Limb (tissue), 2 donors: ENCODE results near the gene HNF1A.
"Not testable (repeated sequence)": the region's sequence is repeated elsewhere in the genome, so short reads cannot be mapped to it uniquely, and the experiment has no call there.

ENCODE experiments used
- DNase-seq, 2 donors: peaks; one replicate each; pipeline ENCODE4 v3.0.0-alpha.2; 2016; ENCODE audit errors: extremely low spot score in 2 of 2

HNF1A gene, protein sequence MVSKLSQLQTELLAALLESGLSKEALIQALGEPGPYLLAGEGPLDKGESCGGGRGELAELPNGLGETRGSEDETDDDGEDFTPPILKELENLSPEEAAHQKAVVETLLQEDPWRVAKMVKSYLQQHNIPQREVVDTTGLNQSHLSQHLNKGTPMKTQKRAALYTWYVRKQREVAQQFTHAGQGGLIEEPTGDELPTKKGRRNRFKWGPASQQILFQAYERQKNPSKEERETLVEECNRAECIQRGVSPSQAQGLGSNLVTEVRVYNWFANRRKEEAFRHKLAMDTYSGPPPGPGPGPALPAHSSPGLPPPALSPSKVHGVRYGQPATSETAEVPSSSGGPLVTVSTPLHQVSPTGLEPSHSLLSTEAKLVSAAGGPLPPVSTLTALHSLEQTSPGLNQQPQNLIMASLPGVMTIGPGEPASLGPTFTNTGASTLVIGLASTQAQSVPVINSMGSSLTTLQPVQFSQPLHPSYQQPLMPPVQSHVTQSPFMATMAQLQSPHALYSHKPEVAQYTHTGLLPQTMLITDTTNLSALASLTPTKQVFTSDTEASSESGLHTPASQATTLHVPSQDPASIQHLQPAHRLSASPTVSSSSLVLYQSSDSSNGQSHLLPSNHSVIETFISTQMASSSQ

GRCh38 chr12:120978296-120979219, at the start of gene HNF1A:
Gene HNF1A (plus strand): TSS chr12:120978543. CDS start chr12:120978769, 226 bp downstream.
- DNase-seq, result no peak

- DNase-seq, result no peak
Measured at GRCh38 chr12:120928864-120929652, 49.3 kb upstream of the HNF1A start.

GRCh38 chr12:120930032-120930431, 48.3 kb upstream of the HNF1A start:
- DNase-seq, result no peak

DNA sequence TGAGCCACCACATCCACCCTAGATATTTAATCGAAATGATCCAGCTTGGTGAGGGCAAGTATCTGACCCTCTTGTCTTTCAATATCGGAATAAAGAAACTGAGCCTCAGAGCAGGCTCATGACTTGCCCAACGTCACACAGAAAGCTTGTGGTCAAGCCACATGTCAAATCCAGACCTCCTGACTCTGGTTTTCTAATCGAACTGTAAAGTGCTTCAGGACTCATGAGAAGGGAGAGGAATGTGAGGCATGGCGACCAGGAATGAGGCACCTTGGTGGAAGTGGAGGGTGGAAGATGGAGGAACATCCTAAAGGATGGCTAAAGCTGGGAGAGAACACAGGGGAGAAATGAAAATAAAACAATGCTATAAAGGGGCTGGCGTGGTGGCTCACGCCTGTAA, 46.3 kb upstream of the HNF1A start:
- DNase-seq, result no peak

DNA sequence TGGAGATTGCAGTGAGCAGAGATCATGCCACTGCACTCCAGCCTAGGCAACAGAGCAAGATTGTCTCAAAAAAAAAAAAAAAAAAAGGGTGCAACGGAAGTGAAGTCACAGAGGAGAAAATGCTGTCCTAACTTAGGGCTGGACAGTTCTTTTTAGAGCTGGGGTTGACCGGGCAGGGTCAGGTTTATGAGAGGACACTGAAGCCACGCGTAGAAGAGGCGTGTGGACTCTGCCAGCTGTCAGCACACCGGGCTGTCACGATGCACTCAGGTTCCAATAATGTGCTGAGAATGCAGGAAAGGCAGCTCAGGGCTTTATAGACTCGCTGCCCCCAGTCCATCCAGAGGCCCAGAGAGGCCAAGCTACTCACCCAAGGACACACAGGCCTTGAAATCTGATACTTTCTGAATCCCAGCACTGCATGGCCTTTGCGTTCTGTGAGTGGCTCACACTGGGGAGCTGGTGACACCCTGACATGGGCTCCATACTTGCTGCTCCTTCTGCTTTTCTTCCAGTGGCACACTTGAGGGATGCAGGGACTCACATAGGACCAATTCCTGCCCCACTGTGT, 45.3 kb upstream of the HNF1A start:
- DNase-seq, result no peak

GRCh38 chr12:120933786-120934185, 44.6 kb upstream of the HNF1A start:
- no peak for DNase-seq

GRCh38 chr12:120936197-120936596, 42.1 kb upstream of the HNF1A start:
- DNase-seq, result no peak

- no peak for DNase-seq
Measured at GRCh38 chr12:120938496-120938895, 39.8 kb upstream of the HNF1A start.

DNA sequence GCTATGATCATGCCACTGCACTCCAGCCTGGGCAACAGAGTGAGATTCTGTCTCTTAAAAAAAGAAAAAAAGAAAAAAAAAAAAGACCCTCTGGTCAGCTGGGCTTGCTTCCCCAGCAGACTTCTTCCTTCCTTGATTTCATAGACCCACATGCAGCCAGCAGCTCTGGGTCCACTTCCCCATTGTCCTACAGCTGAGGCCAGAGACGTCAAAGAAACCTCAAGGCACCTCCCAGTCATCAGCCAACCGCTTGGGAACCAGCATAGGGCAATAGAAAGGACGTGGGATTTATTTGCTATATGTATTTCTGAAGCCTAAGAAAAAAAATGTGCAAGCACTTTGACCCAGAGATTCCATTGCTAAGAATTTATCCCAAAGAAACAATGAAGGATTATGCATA, 38.8 kb upstream of the HNF1A start:
- DNase-seq, result no peak

- DNase-seq, result no peak
Measured at GRCh38 chr12:120940006-120940405, 38.3 kb upstream of the HNF1A start.

GRCh38 chr12:120940799-120941198, 37.5 kb upstream of the HNF1A start:
- DNase-seq, result no peak

- no peak for DNase-seq
Measured at GRCh38 chr12:120941412-120941811, 36.9 kb upstream of the HNF1A start.

GRCh38 chr12:120941846-120942405, 36.4 kb upstream of the HNF1A start:
- no peak for DNase-seq

DNA sequence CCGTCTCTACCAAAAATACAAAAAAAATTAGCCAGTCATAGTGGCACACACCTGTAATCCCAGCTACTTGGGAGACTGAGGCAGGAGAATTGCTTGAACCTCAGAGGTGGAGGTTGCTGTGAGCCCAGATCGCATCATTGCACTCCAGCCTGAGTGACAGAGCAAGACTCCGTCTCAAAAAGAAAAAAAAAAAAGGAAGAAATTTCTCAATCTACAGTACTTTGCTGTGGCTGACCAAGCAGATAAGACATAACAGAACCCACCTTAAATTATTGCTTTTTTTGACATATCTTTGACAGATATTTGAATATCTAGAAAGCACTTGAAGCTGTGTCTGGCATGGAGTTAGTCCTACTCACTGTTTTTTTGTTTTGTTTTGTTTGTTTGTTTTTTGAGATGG, 34.9 kb upstream of the HNF1A start:
- DNase-seq, result no peak

GRCh38 chr12:120944645-120945217, 33.6 kb upstream of the HNF1A start:
- DNase-seq, result peak in 1 of 2 donors; percentile 53

DNA sequence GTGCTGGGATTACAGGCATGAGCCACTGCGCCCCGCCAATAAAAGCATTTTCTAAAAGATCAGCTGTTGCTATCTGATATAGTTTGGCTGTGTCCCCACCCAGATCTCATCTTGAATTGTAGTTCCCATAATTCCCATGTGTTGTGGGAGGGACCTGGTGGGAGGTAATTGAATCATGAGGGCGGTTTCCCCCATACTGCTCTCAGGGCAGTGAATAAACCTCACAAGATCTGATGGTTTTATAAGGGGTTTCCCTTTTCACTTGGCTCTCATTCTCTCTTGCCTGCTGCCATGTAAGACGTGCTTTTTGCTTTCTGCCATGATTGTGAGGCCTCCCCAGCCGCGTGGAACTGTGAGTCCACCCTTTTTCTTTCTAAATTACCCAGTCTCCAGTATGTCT, 32.8 kb upstream of the HNF1A start:
- not testable (repeated sequence) for DNase-seq

- not testable (repeated sequence) for DNase-seq
Measured at GRCh38 chr12:120950260-120950799, 28.0 kb upstream of the HNF1A start.

DNA sequence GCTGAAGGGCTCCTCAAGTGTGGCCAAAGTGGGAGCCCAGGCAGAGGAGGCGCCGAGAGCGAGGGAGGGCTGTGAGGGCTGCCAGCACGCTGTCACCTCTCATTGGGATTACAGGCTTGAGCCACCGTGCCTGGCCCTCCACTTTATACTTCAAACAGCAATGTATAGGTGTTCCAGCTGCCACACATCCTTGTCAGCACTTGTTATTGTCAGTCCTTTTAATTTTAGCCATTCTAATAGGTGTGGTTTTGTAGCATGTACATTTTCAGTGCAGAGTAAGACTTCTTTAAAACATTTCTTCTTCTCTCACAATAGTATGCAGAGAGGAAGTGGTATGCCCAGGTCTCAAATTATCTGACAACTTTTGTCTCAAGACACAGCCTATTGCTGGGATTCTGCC, 27.5 kb upstream of the HNF1A start:
- DNase-seq, result no peak

GRCh38 chr12:120955232-120955631, 23.1 kb upstream of the HNF1A start:
- no peak for DNase-seq
